ENCODE measurements around the gene NPY5R.
A peak's percentile ranks its signal among the peaks of the same experiment; 100 is the strongest.

The NPY5R gene

DNA sequence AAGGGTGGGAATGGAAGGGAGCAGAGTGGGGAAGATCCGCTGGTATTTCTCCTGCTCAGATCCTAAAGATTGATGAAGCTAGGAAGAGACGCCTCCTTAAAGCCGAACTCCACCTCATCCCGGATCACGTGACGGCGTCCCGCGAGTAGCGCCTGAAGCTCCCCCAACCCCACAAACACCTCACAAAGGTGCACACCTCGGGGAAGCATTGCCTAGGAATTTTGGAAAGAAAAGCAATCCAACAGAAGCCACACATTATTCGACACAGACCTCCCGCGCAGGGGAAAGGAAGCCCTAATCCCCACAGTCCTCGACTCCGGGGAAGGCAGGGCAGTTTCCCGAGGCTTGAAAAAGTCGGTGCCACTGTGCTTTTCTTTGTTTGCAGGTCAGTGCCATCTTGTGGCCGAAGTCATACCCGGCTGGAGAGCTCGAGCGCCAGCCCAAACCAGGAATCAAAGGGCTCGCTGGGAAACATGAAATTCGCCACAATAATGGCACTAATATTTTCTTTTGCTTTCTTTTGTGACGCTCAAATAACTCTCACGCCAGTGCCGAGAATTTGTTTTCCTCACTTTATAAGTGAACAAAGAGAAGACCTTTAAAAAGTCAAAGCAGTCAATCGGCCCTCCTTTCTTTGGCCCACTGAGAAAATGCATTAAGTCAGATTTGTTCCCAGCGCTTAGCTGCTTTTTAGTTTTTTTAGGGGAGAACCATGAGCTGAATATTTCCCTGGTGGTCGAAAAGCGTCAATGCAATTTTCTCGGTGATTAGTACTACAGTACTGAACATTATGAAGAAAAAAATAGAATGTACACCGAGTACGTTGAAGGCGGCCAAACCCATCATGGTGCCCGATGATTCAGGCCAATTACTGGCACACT, 10.9 kb upstream of the NPY5R start, which contains the start of gene NPY1R:
Gene NPY1R, minus strand, starts transcription at position 71 of the 881 bp plus-strand sequence. CDS start 6,042 bp downstream, outside the sequence.
- peak within 1 kb of the TSS; percentile 33 for H3K4me2 ChIP-seq
- H3K27me3 ChIP-seq (ENCODE audit: insufficient read depth, low read depth) = no peaks in the 10 kb centered on the region
- TF ChIP-seq, protein P1, sequence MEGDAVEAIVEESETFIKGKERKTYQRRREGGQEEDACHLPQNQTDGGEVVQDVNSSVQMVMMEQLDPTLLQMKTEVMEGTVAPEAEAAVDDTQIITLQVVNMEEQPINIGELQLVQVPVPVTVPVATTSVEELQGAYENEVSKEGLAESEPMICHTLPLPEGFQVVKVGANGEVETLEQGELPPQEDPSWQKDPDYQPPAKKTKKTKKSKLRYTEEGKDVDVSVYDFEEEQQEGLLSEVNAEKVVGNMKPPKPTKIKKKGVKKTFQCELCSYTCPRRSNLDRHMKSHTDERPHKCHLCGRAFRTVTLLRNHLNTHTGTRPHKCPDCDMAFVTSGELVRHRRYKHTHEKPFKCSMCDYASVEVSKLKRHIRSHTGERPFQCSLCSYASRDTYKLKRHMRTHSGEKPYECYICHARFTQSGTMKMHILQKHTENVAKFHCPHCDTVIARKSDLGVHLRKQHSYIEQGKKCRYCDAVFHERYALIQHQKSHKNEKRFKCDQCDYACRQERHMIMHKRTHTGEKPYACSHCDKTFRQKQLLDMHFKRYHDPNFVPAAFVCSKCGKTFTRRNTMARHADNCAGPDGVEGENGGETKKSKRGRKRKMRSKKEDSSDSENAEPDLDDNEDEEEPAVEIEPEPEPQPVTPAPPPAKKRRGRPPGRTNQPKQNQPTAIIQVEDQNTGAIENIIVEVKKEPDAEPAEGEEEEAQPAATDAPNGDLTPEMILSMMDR (conservative IDR thresholded peaks at IDR 0.05; ENCODE audit: low read depth, low read length) = peak; percentile 67
- H2AFZ ChIP-seq (ENCODE audit: low read depth) = peak within 1 kb of the TSS; percentile 85
- peak within 1 kb of the TSS; percentile 4; the same call in 1 of the 2 replicates for H3K9ac ChIP-seq
- no peak within 1 kb of the TSS for H3K27ac ChIP-seq
- no peaks in the 10 kb centered on the region for H3K79me2 ChIP-seq (ENCODE audit: insufficient read depth, low read depth)
- no peak within 1 kb of the TSS for H3K4me3 ChIP-seq (IDR thresholded peaks at IDR 0.05; ENCODE audit: insufficient read depth, low read depth, low read length)
- no peaks in the 10 kb centered on the region for H4K20me1 ChIP-seq (ENCODE audit: insufficient read depth)
- H3K36me3 ChIP-seq (ENCODE audit: insufficient read depth) = no peaks in the 10 kb centered on the region
- no peaks in the 10 kb centered on the region for H3K4me1 ChIP-seq (ENCODE audit: low read depth, poor library complexity, severe bottlenecking)

DNA sequence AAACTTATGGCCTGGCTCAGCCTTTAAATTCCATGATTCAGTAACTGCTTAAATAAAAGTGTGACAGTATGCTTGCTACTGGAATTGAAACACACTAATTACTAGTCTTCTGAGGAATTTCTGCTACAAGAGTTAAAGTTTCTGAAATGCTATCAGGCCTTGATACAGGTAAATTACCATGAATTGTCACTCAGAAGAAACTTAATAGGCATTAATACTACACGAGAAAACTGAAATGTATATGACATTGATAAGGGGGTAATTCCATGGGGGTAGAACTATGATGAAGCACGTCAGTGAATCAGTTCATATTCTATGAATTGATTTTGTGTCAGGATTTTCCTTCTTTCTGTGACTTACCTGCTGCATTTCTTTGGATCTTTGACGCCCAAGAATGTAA, 8.3 kb upstream of the NPY5R start:
- Histone ChIP-seq H3K79me2 (ENCODE audit: insufficient read depth, low read depth) (no peaks in the 10 kb centered on the region), H4K20me1 (ENCODE audit: insufficient read depth) (no peaks in the 10 kb centered on the region), H3K27ac (no peak overlapping the region), H3K27me3 (ENCODE audit: insufficient read depth, low read depth) (no peaks in the 10 kb centered on the region), H3K4me3 (IDR thresholded peaks at IDR 0.05; ENCODE audit: insufficient read depth, low read depth, low read length) (no peak overlapping the region), H3K36me3 (ENCODE audit: insufficient read depth) (no peaks in the 10 kb centered on the region), H3K9ac (no peak overlapping the region), H3K4me1 (ENCODE audit: low read depth, poor library complexity, severe bottlenecking) (no peaks in the 10 kb centered on the region), H3K4me2 (no peak overlapping the region), H2AFZ (ENCODE audit: low read depth) (no peak overlapping the region)
- TF ChIP-seq, protein P1 (conservative IDR thresholded peaks at IDR 0.05; ENCODE audit: low read depth, low read length) = no peak

DNA sequence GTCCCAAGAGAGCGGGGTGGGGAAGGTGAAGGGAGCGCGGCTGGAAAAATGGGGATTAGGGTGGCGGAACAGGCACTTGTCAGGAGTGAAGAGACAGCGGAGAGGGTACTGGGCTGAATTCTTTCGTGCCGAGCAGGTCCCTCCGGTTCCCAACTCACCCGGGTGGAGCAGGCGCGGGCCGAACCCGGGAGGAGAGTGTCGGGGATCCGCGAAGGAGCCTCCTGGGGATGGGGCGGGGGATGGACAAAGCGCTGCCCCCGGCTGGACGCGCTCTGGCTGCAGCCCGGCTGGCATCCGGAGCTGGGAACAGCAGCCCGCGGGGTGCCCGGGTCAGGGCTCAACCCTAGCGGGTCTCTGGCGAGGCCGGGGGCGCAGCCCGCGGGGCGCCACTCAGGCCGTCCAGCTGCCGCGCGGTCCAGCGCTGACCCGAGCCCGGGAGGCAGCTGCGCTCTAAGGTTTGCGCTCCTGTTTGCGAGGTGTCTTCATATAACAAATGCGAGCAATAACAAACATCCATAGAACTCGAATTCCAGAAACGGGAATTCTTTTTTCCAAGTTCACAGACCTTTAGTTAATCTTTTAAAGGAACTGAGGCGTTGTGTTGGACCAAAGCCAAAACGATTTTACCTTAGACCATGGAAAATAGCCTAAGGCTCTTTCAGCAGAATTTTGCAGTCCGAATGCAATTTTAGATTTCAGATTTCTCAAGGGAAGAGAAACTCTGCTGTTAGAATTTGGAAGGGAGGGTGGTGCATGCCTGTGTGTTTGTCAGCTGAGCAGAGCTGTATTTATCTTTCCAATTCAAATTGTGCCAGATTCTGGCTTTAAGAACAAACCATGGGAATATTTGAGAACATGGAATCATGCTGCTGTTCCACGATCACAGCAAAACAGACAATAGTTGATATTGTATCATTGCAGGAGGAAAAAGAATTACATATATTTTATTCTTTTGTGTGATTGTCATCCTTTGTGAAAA, 744 bp downstream of the NPY5R start:
- no peaks in the 10 kb centered on the region for H3K27me3 ChIP-seq (ENCODE audit: insufficient read depth, low read depth)
- H2AFZ ChIP-seq (ENCODE audit: low read depth) = no peak overlapping the region
- H3K36me3 ChIP-seq (ENCODE audit: insufficient read depth) = no peaks in the 10 kb centered on the region
- H3K4me3 ChIP-seq (IDR thresholded peaks at IDR 0.05; ENCODE audit: insufficient read depth, low read depth, low read length) = no peak overlapping the region
- no peaks in the 10 kb centered on the region for H3K79me2 ChIP-seq (ENCODE audit: insufficient read depth, low read depth)
- no peaks in the 10 kb centered on the region for H4K20me1 ChIP-seq (ENCODE audit: insufficient read depth)
- no peak overlapping the region for H3K27ac ChIP-seq
- H3K9ac ChIP-seq = no peak overlapping the region
- TF ChIP-seq, protein P1 (conservative IDR thresholded peaks at IDR 0.05; ENCODE audit: low read depth, low read length) = no peak
- no peak overlapping the region for H3K4me2 ChIP-seq
- no peaks in the 10 kb centered on the region for H3K4me1 ChIP-seq (ENCODE audit: low read depth, poor library complexity, severe bottlenecking)

DNA sequence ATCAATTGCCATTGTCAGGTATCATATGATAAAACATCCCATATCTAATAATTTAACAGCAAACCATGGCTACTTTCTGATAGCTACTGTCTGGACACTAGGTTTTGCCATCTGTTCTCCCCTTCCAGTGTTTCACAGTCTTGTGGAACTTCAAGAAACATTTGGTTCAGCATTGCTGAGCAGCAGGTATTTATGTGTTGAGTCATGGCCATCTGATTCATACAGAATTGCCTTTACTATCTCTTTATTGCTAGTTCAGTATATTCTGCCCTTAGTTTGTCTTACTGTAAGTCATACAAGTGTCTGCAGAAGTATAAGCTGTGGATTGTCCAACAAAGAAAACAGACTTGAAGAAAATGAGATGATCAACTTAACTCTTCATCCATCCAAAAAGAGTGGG, 7.0 kb downstream of the NPY5R start:
- Histone ChIP-seq H3K36me3 (ENCODE audit: insufficient read depth) (no peaks in the 10 kb centered on the region), H3K4me3 (IDR thresholded peaks at IDR 0.05; ENCODE audit: insufficient read depth, low read depth, low read length) (no peak overlapping the region), H3K9ac (no peak overlapping the region), H3K27me3 (ENCODE audit: insufficient read depth, low read depth) (no peaks in the 10 kb centered on the region), H3K4me1 (ENCODE audit: low read depth, poor library complexity, severe bottlenecking) (no peaks in the 10 kb centered on the region), H2AFZ (ENCODE audit: low read depth) (no peak overlapping the region), H3K27ac (no peak overlapping the region), H3K79me2 (ENCODE audit: insufficient read depth, low read depth) (no peaks in the 10 kb centered on the region), H4K20me1 (ENCODE audit: insufficient read depth) (no peaks in the 10 kb centered on the region), H3K4me2 (no peak overlapping the region)
- TF ChIP-seq, protein P1 (conservative IDR thresholded peaks at IDR 0.05; ENCODE audit: low read depth, low read length) = no peak

All from KMS-11 (cell line).